SK-N-MC (cell line): ENCODE measurements around the gene ABCF2.

ENCODE experiments used
- EZH2 ChIP-seq: fragments of 200-600 bp; sonication (generic); IDR thresholded peaks from one replicate; pipeline ENCODE4 v1.6.1; 2017; ENCODE audit warnings: antibody characterized with exemption
- FOXP2 ChIP-seq: optimal IDR thresholded peaks from 2 replicates; pipeline ENCODE3; 2011; ENCODE audit warnings: mild to moderate bottlenecking, moderate library complexity; ENCODE audit not compliant: insufficient read depth; ENCODE audit errors: extremely low read length, control extremely low read depth
- POLR2AphosphoS5 ChIP-seq: IDR thresholded peaks from 2 replicates; pipeline ENCODE4 v1.6.1; 2012; ENCODE audit warnings: mild to moderate bottlenecking, low read depth, low read length, borderline replicate concordance

DNA sequence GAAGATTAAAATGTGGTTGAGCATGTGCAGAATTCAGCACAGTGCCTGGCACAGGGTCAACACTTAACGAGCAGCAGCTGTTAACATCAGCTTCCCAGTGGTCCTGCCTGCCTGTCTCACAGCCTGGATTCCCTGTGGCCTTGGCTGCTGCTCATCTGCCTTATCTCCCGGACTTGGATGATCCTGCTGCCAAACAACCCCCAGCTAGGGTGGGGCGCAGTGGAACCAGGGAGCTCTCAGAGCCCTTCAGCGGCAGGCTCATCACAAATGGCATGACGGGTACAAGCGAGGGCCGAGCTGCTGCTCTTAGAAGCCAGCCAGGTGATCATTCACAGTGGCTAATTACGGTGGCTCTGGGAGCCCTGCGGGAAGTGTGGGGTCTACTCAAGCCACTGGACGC is 34.5 kb upstream of the ABCF2 start:
- TF ChIP-seq POLR2AphosphoS5: no peak
- no peak for TF ChIP-seq EZH2
- TF ChIP-seq FOXP2: no peak
